Endodermal cell (in vitro differentiated cells): ENCODE data around the gene KRTAP4-3. TPM values are rescaled to one million over a fixed set of nuclear protein-coding genes. Genes with fewer than 3 reads are reported as not detected.
"Not testable (repeated sequence)": the region's sequence is repeated elsewhere in the genome, so short reads cannot be mapped to it uniquely, and the experiment has no call there.

Source experiments
- DNase-seq: peaks from one replicate; pipeline ENCODE4 v3.0.0-alpha.2; 2017
- H3K27ac ChIP-seq: 2 replicates; pipeline ENCODE4 v1.5.1; 2013; ENCODE audit warnings: mild to moderate bottlenecking, low read depth, low read length, moderate library complexity
- H3K27me3 ChIP-seq: 2 replicates; pipeline ENCODE4 v1.6.1; 2013; ENCODE audit warnings: mild to moderate bottlenecking, low read length, moderate library complexity; ENCODE audit not compliant: insufficient read depth, control insufficient read depth, poor library complexity, severe bottlenecking
- H3K36me3 ChIP-seq: 2 replicates; pipeline ENCODE4 v1.7.0; 2013; ENCODE audit warnings: mild to moderate bottlenecking, low read length, moderate library complexity; ENCODE audit not compliant: control insufficient read depth, insufficient read depth
- H3K4me1 ChIP-seq: one replicate; pipeline ENCODE4 v1.7.0; 2013; ENCODE audit warnings: low read length; ENCODE audit not compliant: control insufficient read depth, insufficient read depth
- H3K4me3 ChIP-seq: 2 replicates; pipeline ENCODE4 v1.5.1; 2013; ENCODE audit warnings: mild to moderate bottlenecking, low read length, moderate library complexity
- H3K9ac ChIP-seq: 2 replicates; pipeline ENCODE4 v1.6.1; 2013; ENCODE audit warnings: mild to moderate bottlenecking, low read length, moderate library complexity; ENCODE audit not compliant: poor library complexity, severe bottlenecking; ENCODE audit errors: extremely low read depth
- H3K9me3 ChIP-seq: 2 replicates; pipeline ENCODE4 v1.6.1; 2013; ENCODE audit warnings: mild to moderate bottlenecking, low read length, moderate library complexity; ENCODE audit not compliant: control insufficient read depth
- H3K27ac Mint-ChIP-seq: 2 replicates; pipeline ENCODE4 v1.8.0; 2020; ENCODE audit warnings: mixed read lengths
- H3K27me3 Mint-ChIP-seq: 2 replicates; pipeline ENCODE4 v1.8.0; 2021; ENCODE audit warnings: mild to moderate bottlenecking, mixed read lengths; ENCODE audit not compliant: insufficient read depth
- H3K36me3 Mint-ChIP-seq: 2 replicates; pipeline ENCODE4 v1.8.0; 2020; ENCODE audit warnings: low read depth, mixed read lengths
- H3K4me1 Mint-ChIP-seq: 2 replicates; pipeline ENCODE4 v1.8.0; 2020; ENCODE audit warnings: mixed read lengths
- H3K4me3 Mint-ChIP-seq: 2 replicates; pipeline ENCODE4 v1.8.0; 2020; ENCODE audit warnings: mild to moderate bottlenecking, moderate library complexity, mixed read lengths
- H3K9me3 Mint-ChIP-seq: 2 replicates; pipeline ENCODE4 v1.8.0; 2020; ENCODE audit warnings: mild to moderate bottlenecking, mixed read lengths
- CTCF ChIP-seq: fragments of 200-600 bp; sonication (generic); conservative IDR thresholded peaks from 2 replicates; pipeline ENCODE4 v1.5.0; 2021; ENCODE audit warnings: antibody characterized with exemption, mild to moderate bottlenecking
- WGBS, 2 experiments: methylation state at CpG; one replicate each; pipeline versions ENCODE4 v1.1.5 to v1.1.7; 2013; ENCODE audit warnings: missing lambda C conversion rate in 2 of 2, mixed read lengths in 1 of 2; ENCODE audit not compliant: insufficient coverage in 1 of 2, insufficient read length in 1 of 2; 5-methylcytosine and 5-hydroxymethylcytosine counted together
- total RNA-seq, 2 donors: library from RNA; stranded (reverse); fragmentation: NEBNext Ultra II Directional in 1 of 2; extraction: Animal tissue kit (Norgen Biotek cat#: 25700) in 1 of 2; gene quantifications; 2 replicates in 1 of 2; 3 replicates in 1 of 2; pipeline ENCODE4 v1.2.1, GENCODE V29; 2021

The KRTAP4-3 gene
- total RNA-seq, 2 donors from 2014 or later: not detected

- H3K9me3 Mint-ChIP-seq: peaks cover 3% of the 10 kb centered on the region
- H3K4me3 Mint-ChIP-seq: no peak within 1 kb of the TSS
- H3K27me3 Mint-ChIP-seq: peaks cover 2% of the 10 kb centered on the region
- Histone ChIP-seq H3K4me3 (no peak within 1 kb of the TSS), H3K9ac (no peak within 1 kb of the TSS), H3K27me3 (peaks cover 5% of the 10 kb centered on the region), H3K4me1 (no peaks in the 10 kb centered on the region), H3K27ac (no peak within 1 kb of the TSS), H3K36me3 (no peaks in the 10 kb centered on the region), H3K9me3 (no peaks in the 10 kb centered on the region)
- H3K27ac Mint-ChIP-seq: no peak within 1 kb of the TSS
- DNase-seq: no peak
- no peaks in the 10 kb centered on the region for H3K36me3 Mint-ChIP-seq
- H3K4me1 Mint-ChIP-seq: no peaks in the 10 kb centered on the region
- WGBS, 2 experiments: 67% methylated on average over 2 of the region's 2 CpGs; no CpG with 5 or more reads in 1 of the 2 experiments
- TF ChIP-seq CTCF: no peak
Measured at GRCh38 chr17:41149652-41149985, 18.4 kb downstream of the KRTAP4-3 start, which contains the start of gene KRTAP4-5. Gene KRTAP4-5, minus strand, starts transcription at chr17:41149825. Its CDS starts 58 bp downstream, at chr17:41149767.

- H3K4me1 Mint-ChIP-seq, H3K9me3 ChIP-seq, H3K9ac ChIP-seq, H3K27me3 ChIP-seq, H3K9me3 Mint-ChIP-seq, H3K36me3 Mint-ChIP-seq, H3K36me3 ChIP-seq, H3K4me3 Mint-ChIP-seq, H3K27ac Mint-ChIP-seq, H3K4me3 ChIP-seq, H3K27ac ChIP-seq, DNase-seq, H3K4me1 ChIP-seq, H3K27me3 Mint-ChIP-seq: not testable (repeated sequence)
- 78 to 88% methylated on average over 4 to 10 of the region's 10 CpGs for WGBS, 2 experiments
Measured at GRCh38 chr17:41148971-41149651, 18.9 kb downstream of the KRTAP4-3 start.

- Mint-ChIP-seq H3K4me1 (no peaks in the 10 kb centered on the region), H3K27me3 (no peaks in the 10 kb centered on the region), H3K4me3 (no peak overlapping the region), H3K27ac (no peak overlapping the region), H3K36me3 (peaks cover 2% of the 10 kb centered on the region), H3K9me3 (peaks cover 19% of the 10 kb centered on the region)
- Histone ChIP-seq H3K9me3 (peaks cover 5% of the 10 kb centered on the region), H3K4me1 (no peaks in the 10 kb centered on the region), H3K9ac (no peak overlapping the region), H3K36me3 (no peaks in the 10 kb centered on the region), H3K27me3 (peaks cover 5% of the 10 kb centered on the region), H3K4me3 (no peak overlapping the region), H3K27ac (no peak overlapping the region)
- no peak for TF ChIP-seq CTCF
- no peak for DNase-seq
- 89 to 100% methylated on average over 2 of the region's 2 CpGs for WGBS, 2 experiments
Measured at GRCh38 chr17:41147531-41148204, 20.4 kb downstream of the KRTAP4-3 start.
